Glomerular visceral epithelial cell (primary cell): ENCODE measurements around the gene ZNF490.

Experiments used
- DNase-seq: peaks from one replicate; pipeline ENCODE4 v3.0.0-alpha.2; 2016; ENCODE audit errors: extremely low spot score

Gene ZNF490

GRCh38 chr19:12543855-12544254 is 66.8 kb downstream of the ZNF490 start:
- DNase-seq, result no peak
